CD4-positive, alpha-beta T cell treated with Interferon alpha-2 for 1 hour (primary cell): ENCODE data around the gene CXCL9.
A peak's percentile ranks its signal among the peaks of the same experiment; 100 is the strongest.
"Not testable (repeated sequence)": the region's sequence is repeated elsewhere in the genome, so short reads cannot be mapped to it uniquely, and the experiment has no call there.

Experiments
- DNase-seq, 2 donors: peaks; one replicate each; pipeline ENCODE4 v3.0.0-alpha.2; 2020 to 2022

CXCL9 gene

DNA sequence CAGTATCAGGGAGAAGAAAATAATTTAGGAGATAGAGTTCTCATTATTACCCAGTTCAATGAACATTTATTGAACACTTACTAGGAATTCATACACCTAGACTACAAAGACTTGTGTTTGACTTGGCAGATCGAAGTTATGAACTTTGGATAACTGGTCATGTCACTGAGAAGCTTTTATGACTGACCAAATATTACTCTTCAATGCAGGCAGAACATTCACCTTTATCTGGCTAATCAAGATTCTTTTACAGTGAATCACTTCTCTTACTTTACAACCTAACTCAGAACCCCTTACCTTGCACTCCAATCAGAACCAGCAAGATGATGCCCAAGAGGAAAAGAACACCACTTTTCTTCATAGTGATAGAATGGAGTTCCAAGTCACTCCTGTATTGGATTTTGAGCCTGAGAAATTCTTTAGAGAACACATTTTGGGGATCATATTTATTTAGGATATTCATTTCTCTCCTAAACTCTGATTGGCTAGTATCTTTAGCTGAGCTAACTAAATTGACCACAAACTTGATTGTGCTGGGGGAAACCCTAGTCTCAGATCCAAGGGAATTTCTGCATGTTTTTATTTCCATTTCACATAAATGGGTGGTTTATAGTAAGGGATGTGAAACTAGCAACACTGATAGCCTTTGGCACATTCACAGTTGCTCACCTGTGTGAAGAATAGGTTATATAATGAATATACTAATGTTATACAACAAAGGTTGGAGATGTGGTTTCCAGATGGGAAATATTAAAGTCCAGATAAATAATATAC is at the start of gene CXCL9:
Gene CXCL9, minus strand, starts transcription at position 421 of the 774 bp plus-strand sequence. Its CDS starts 60 bp downstream, at position 361.
- no peak for DNase-seq

DNA sequence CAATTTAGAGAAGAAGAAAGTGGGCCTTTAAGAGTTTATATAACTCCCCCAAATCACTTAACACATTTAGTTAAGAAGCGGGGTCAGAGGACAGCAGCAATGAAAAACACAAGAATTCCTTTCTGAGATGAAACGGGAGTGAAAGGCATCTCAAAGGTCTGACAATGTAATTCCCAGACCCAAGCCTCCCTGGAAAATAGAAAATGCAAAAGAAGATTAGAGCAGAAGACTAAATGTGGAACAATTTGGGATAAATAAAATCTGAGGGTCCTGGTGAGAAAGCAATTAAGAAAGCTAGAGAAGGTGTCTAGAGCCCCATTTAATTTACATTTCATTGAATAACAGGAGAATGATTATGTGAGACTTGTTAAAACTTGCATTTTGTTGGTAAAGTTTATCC is 48.1 kb upstream of the CXCL9 start:
- no peak for DNase-seq

DNA sequence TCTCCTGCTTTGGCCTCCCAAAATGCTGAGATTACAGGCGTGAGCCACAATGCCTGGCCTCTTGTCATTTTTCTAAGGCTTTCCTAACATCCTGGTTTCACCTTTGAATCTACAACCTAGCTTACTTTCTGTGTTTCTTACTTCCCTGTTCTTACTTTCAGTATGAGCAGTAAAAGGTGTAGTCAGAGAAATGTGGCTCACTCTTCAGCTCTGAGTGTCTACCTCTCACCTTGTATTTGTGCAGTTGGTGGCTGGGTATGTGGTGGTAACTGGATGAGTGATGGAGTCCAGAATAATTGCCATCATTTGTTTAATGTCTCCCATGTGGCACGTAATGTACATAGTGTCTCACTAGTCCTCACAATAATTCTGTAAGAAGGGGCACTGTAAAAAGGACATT is 47.7 kb upstream of the CXCL9 start:
- DNase-seq: no peak

DNA sequence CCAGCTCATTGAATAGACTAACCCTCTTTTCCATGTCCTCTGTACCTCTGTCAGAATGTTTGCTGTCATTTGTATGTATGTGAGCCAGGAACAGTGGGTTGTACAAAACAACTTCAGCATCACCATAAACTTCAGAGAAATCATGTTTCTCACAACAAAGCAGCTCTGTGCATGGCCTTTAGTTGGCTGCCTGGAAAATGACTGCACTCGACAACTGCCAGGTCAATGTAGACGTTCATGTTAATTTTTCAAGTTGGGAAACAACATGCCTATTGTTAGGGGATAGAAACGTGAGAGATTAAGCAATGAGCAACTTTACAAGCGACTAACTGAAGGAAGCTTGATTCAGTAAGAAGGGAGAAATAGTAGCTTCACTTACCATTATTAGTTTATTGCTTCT is 46.4 kb upstream of the CXCL9 start:
- DNase-seq: no peak

DNA sequence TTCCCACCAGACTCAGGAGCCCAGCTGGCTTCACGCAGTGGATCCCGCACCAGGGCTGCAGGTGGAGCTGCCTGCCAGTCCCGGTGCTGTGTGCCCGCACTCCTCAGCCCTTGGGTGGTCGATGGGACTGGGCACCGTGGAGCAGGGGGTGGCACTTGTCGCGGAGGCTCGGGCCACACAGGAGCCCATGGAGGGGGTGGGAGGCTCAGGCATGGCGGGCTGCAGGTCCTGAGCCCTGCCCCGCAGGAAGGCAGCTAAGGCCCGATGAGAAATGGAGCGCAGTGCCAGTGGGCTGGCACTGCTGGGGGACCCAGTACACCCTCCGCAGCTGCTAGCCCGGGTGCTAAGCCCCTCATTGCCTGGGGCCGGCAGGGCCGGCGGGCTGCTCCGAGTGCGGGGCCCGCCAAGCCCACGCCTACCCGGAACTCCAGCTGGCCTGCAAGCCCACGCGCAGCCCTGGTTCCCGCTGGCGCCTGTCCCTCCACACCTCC is 43.3 kb upstream of the CXCL9 start:
- not testable (repeated sequence) for DNase-seq

DNA sequence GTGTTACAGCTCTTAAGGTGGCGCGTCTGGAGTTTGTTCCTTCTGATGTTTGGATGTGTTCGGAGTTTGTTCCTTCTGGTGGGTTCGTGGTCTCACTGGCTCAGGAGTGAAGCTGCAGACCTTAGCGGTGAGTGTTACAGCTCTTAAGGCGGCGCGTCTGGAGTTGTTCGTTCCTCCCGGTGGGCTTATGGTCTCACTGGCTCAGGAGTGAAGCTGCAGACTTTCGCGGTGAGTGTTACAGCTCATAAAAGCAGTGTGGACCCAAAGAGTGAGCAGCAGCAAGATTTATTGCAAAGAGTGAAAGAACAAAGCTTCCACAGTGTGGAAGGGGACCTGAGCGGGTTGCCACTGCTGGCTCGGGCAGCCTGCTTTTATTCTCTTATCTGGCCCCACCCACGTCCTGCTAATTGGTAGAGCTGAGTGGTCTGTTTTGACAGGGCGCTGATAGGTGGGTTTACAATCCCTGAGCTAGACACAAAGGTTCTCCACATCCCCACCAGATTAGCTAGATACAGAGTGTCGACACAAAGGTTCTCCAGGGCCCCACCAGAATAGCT is 42.6 kb upstream of the CXCL9 start:
- not testable (repeated sequence) for DNase-seq

DNA sequence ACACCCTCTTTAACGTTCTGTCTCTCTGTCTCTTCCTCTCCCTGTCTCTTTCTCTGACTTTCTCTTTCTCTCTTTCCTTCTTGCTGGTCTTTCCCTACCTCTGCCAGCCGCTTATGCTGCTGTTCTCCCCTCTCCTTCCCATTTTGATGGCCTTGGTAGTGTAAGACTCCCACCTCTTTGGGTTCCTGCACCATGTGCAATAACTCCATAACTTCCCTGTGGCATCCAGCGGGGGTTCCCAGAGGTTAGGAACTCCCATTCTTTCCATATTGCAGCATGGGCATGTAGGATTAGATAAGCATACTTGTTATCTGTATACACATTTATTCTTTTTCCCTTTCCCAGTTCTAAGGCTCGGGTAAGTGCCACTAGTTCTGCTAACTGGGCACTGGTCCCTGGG is 37.4 kb upstream of the CXCL9 start:
- not testable (repeated sequence) for DNase-seq

DNA sequence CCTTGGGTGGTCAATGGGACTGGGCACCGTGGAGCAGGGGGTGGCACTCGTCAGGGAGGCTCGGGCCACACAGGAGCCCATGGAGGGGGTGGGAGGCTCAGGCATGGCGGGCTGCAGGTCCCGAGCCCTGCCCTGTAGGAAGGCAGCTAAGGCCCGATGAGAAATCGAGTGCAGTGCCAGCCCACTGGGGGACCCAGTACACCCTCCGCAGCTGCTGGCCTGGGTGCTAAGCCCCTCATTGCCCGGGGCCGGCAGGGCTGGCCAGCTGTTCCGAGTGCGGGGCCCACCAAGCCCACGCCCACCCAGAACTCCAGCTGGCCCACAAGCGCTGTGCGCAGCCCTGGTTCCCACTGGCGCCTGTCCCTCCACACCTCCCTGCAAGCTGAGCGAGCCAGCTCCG is 36.0 kb upstream of the CXCL9 start:
- not testable (repeated sequence) for DNase-seq

DNA sequence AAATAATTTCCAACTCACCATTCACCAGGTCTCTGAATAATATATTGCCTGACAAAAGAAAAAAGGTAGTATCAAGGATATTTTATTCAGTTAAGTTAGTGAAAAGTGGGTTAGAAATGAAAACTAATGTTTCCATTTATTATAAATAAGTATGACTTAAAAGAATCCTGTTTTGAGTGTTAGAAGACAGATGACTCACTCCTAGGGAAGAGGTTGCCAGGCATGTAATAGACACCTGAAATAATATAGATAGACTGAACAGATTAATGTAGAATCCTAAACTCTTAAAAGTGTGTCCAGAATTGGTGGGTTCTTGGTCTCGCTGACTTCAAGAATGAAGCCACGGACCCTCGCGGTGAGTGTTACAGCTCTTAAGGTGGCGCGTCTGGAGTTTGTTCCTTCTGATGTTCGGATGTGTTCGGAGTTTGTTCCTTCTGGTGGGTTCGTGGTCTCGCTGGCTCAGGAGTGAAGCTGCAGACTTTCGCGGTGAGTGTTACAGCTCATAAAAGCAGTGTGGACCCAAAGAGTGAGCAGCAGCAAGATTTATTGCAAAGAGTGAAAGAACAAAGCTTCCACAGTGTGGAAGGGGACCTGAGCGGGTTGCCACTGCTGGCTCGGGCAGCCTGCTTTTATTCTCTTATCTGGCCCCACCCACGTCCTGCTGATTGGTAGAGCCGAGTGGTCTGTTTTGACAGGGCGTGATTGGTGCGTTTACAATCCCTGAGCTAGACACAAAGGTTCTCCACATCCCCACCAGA is 35.1 kb upstream of the CXCL9 start:
- DNase-seq: peak in 1 of 2 donors; percentile 23

DNA sequence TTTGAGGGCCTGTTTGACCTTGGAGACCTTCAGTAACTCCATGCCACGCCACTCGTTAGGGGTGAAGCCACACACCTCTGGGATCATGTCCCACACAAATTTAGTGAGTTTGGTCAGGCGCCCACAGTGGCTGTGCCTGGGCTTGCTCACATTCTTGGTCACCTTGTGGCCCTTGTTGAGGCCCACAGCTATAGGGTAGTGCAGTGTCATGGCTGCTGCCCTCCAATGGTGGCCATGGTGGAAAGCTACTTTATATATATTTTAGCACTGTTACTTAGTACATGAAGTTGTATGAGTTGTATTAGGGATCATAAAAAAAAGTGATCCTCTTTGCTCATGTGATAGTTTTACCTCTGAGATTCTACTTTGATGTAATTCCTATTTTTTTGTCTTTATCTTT is 29.5 kb upstream of the CXCL9 start:
- DNase-seq: no peak

DNA sequence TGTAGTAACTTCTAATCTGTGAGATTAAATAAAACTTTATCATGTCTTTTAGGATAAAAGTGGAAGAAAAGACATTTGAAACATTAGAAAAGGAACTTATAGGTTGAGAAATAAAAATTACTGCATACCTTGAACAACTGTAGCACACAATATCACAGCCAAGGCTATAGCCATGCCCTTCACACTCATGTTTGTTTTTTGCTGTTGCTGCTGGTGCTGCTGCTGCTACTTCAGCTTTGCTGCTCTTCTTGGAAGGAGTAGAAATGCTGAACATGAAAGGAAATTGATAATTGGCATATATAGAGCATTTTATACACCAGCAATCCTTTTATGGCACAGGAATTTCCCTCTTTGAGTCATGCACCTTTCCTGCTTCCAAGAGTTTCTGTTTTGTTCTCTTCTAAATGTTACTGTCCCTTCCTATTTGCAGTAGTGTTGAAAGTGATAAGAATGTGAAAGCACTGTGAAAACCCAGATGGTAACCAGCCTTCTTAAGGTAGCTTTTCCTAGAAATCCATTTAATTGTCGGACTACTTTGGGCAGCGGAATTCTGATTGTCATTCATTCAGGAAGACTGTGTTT is 28.6 kb upstream of the CXCL9 start, which contains the start of gene CXCL11:
Gene CXCL11, minus strand, starts transcription at position 272 of the 582 bp plus-strand sequence. Its CDS starts 83 bp downstream, at position 189.
- no peak for DNase-seq

DNA sequence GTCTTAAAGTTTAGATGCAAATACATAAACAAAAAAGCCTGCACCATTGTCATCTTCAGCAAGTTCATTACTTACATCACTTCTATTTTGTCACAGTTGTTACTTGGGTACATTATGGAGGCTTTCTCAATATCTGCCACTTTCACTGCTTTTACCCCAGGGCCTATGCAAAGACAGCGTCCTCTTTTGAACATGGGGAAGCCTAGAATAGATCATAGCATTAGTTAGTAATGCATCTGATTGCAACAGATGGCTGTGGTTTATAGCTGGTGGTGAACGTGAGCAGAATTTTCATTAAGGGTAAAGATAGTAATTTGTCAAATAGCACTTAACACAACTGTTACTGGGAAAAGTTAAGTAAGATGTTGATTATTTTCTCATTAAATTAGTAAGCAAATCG is 27.8 kb upstream of the CXCL9 start:
- DNase-seq: peak in 1 of 2 donors; percentile 26

DNA sequence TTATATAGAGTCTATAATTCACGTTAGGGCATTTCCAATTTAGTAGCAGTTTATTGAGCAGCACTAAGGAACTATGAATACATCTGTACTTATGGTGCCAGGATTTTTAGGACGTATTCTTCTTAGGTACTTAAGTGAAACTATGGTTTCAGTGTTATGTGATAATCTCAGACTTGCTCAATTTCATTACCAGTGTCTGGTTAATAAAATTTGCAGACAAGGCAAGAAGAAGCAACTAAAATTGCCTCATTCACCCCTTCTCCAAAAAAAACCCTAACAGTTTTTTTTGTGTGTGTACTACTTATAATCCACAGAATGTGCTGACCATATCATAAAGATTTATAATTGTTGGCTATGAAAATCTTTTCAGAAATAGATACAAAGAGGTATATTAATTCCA is 22.0 kb upstream of the CXCL9 start:
- DNase-seq: no peak

DNA sequence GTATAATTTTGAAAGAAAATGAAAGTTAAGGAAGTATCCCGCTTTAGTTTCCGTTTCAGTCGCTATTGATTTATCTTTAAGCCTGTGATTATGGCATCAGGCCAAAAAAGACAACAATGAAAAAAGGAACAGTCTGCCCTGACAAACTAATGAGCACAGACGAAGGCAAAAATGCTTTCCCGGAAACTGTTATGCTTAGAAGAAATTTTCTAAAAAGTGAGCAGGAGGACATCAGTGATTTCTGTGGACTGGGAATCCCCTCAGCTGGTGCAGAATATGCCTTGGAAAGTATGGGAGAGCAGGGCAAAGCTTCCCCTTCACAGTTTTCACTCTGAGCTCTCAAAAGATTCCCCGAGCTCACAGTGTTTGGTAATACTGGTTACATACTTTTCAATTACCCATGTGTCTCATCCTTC is 21.0 kb upstream of the CXCL9 start:
- peak; percentile 63 to 75 for DNase-seq

DNA sequence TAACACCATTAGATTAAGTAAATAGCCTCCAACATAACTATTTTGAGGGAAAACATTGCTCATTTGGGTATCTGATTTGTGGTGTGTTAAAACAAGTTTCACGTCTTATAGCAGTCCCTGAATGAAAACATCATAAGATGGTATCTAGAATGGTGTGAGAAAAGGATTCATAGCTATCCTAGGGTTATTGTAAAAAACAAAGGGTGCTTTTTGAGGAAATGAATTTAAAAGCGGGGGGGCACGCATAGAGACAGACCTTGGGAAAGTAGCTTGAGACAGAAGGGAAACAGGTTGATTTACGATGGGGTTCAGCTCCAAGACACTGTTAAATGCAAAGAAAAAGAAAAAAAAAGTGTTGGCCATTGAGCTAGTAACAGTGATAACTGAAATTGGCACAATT is 16.8 kb upstream of the CXCL9 start:
- DNase-seq: peak in 1 of 2 donors; percentile 20

DNA sequence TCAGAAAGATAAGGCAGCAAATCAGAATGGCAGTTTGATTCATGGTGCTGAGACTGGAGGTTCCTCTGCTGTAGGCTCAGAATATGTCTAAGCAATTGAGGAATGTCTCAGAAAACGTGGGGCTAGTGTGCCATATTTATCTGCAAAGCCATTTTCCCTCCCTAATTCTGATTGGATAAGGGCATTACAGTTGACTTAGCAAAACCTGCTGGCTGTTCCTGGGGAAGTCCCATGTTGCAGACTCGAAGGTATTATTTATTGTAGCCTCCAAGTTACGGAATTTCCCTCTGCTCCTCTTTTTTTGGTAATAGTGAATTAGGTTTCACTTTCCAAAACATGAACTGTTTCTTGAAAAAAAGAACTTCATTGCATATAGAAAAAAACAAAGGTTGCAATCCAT is 16.1 kb upstream of the CXCL9 start, which contains the start of gene CXCL10:
Gene CXCL10, minus strand, starts transcription at position 109 of the 400 bp plus-strand sequence. Its CDS starts 66 bp downstream, at position 43.
- DNase-seq: peak; percentile 60 to 67

DNA sequence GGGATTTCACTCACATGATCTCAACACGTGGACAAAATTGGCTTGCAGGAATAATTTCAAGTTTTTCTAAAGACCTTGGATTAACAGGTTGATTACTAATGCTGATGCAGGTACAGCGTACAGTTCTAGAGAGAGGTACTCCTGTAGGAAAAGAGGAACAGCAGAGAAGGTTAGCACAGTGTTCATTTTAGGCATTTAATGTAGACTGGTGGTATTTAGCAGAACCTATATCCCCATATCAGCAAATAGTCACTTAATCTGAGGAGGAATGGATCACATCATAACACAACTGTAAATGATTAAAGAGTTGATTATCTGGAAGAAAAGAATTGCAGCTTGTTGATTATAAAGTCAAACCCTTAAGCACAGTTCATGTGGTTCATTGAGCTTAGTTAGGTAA is 15.4 kb upstream of the CXCL9 start:
- DNase-seq: no peak

DNA sequence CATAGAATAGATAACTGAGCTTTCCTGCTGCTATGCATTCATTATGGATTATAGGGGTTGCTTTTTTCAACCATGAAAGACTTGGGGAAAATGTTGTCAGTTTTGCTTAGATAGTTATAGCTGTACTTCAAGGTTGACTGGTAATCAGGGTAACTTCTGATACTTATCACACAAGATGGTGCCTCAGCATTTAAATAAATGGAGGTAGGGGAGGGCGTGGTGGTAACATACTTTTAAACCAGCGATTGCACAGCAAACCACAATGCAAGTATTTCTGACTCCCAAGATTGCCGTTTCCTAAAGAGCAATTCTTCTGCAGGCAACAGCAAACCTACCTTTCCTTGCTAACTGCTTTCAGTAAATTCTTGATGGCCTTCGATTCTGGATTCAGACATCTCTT is 14.7 kb upstream of the CXCL9 start:
- no peak for DNase-seq

DNA sequence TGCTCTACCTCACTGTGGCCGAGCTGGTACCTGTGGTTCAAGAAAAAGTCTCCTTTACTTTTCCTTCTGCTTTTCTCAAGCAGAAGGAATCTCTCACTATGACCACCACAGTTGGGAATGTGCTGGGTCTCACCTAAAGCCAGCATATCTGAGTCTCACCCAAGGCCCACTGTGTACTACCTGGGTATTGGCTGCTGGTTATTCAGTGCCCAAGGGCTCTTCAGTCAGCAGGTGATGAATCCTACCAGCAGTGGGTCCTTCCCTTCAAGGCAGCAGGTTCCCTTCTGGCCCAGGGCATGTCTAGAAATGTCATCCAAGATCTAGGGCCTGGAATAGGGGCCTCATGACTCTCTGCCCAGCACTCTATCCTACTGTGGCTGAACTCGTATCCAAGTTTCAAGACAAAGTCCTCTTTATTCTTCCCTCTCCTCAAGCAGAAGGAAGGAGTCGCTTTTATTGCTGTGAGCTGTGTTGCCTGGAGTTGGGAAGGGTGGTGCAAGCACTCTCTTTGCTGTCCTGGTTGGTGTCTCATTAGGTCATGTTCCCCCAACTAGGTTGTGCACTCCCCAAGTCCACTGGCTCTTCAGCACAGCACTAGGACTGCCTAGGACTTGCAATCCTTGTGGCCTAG is 9.9 kb upstream of the CXCL9 start:
- no peak for DNase-seq

DNA sequence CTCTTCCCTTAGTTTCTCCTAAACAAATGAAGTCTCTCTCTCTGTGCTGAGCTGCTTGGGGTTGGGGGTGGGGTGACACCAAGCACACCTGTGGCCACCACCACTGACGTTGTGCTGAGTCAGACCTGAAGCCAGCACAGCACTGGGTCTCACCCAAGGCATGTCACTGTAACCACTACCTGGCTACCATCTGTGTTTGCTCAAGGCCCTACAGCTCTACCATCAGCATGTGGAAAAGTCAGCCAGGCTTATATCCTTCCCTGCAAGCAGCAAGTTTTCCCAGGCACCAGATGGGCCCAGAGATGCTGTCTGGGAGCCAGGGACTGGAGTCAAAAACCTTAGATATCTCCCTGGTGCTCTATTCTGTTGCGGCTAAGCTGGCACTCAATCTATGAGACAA is 9.1 kb upstream of the CXCL9 start:
- DNase-seq: no peak

DNA sequence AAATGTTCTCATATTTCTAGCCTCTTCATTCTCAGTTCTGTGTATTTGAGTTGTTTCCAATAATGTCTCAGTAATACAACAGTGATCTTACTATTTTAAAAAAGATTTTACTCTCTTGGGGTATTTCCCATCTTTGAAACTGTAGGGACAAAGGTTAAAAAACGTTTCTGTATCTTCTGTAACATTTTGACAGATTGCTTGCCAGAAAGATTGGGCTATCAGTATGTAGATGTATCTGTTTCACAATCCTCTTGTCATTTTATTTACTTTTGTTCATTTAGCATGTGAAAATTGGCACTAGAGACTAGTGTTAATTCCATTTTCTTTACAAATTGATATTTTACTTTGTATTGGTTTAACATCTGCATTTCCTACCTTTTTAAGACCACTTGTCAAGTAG is 6.2 kb upstream of the CXCL9 start:
- no peak for DNase-seq

DNA sequence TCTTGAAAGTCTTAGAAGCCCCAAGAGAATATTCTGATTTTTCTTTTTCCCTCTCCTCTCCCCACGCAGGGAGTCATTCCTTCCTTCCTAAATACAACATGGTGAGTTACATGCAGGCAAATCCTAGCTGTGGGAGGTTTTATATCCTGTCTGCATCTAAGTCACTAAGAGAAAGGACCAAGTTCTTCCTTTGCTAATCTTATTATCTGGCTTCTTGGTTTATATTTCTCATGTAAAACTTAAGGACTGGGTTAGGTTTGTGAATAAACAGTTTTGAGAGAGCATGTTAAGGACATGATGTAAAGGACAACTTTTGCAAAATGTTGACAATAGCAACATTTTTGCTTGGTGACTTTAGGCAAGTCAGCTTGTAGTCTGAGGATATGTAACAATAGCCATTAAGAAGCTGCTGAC is 5.1 kb upstream of the CXCL9 start:
- DNase-seq: no peak
